PC-3 (cell line): Measurements from ENCODE around the gene HBE1.

Source experiments
- CTCF ChIP-seq: fragments of 300-600 bp; sonication (generic); conservative IDR thresholded peaks from 2 replicates; pipeline ENCODE4 v1.5.1; 2017; ENCODE audit warnings: antibody characterized with exemption, low read depth, mild to moderate bottlenecking, low read length
- EZH2 ChIP-seq: fragments of 300-600 bp; sonication (generic); IDR thresholded peaks from one replicate; pipeline ENCODE4 v1.6.1; 2017; ENCODE audit warnings: antibody characterized with exemption, mild to moderate bottlenecking, low read length; ENCODE audit not compliant: unreplicated experiment

DNA sequence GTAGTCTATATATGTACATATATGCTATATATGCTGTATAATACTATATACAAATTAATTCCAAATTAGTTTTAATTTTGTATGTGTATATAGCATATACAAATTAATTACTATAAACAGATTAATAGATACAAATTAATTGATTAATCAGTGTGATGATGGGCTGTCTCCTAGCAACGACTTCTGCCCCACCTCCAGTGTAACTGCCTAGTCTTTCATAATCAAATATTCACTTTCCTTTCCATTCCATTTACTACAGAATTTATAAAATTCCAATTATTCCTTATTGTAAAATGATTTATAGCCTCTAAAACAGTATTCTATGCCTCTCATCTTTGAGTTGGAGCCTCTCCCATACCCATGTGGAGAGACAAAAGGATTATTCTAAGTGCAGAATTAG, 36.4 kb downstream of the HBE1 start:
- TF ChIP-seq EZH2 (no peak), CTCF (no peak)
